ENCODE measurements around the gene LMX1B.
"Not testable (repeated sequence)": the region's sequence is repeated elsewhere in the genome, so short reads cannot be mapped to it uniquely, and the experiment has no call there.

Gene LMX1B

DNA sequence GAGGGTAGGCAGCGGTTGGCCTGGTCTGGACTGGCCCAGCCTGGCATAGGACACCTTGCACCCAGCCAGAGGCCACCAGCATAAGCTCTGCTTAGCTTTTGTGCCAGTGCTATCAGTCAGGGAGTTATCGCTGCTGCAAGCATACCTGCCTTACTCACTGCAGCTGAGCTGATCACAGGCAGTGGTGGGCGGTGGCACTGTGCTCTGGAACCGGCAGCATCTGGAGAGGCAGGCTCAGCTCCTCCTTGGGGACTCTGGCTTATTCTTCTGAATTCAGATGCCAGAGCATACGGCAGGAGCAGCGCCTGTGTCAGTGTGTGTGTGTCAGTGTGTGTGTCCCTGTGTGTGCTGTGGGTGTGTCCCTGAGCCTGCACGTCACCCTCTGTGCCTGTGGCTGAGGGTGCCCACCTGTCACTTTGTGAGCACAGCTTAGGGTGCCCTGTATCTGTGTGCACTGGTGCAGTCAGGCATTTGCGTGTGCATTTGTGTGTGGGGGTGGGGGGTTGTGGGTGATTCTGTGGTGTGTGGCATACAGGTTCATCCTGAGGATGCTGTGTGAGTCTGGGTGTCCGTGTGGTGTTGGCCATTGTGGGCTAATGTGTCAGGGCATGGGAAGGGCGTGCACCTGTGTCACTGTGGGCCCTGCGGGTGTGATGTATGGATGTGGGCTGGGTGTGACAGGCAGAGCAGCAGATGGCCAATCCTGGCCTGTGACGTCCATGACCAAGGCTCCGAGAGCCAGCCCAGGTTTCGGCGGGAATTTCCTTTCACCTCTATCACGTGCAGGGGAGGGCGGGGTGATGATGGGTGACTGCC is 23.5 kb downstream of the LMX1B start:
- no peak for DNase-seq

DNA sequence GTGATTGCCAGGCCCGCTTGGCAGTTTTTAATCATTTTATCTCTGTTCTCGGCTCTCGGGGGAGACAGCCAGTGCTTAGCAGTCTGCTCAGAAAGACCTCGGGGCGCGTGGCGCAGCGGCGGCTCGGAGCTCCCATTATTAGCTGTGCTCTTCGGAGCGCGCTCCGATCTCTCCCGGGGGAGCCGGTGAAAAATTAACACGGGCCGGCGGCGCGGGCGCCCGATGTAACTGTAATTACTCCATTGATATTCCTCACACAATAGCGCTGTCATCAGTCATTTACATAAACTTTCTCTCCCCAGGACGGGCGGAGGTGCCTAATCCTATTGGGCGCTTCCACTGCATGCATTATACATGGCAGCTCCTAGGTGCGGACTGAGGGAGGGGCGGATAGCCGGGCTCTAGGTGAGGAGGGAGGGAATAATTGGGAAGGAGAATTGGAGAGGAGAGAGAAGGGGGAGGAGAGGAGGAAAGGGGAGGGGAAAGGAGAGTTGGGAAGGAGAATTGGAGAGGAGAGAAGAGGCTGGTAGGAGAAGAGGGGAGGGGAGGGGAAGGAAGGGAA is 24.9 kb downstream of the LMX1B start:
- no peak for DNase-seq

DNA sequence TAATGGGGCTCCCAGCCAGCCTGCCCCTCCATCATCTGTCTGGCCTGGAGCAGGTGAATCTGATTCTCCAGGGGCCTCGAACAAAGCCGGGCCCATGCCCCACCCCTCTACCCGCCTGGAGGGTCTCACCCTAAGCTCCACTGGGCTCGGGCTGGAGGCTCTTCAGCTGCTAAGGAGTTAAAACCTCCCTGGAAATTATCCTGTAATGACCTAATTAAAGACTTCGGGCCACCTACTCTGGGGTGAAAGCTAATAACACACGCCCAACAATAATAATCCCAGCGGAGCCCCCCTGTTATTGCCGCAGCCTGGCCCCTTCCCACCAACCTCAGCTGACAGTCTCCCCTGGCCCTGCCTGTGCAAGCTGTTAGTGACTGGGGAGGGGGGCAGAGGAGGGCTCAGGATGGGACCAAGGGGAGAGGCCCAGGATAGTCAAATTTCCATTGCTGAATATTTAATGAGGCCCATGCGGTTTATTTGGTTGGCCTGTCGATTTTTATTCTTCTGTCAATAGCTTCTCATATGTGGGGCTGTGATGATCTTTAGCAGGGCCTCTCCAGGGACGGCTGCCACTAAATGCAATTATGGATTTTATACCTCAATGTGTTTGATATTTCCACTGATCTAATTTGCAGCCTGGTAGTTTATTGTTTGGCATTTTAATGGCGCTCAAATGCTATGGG is 25.7 kb downstream of the LMX1B start:
- DNase-seq = no peak

DNA sequence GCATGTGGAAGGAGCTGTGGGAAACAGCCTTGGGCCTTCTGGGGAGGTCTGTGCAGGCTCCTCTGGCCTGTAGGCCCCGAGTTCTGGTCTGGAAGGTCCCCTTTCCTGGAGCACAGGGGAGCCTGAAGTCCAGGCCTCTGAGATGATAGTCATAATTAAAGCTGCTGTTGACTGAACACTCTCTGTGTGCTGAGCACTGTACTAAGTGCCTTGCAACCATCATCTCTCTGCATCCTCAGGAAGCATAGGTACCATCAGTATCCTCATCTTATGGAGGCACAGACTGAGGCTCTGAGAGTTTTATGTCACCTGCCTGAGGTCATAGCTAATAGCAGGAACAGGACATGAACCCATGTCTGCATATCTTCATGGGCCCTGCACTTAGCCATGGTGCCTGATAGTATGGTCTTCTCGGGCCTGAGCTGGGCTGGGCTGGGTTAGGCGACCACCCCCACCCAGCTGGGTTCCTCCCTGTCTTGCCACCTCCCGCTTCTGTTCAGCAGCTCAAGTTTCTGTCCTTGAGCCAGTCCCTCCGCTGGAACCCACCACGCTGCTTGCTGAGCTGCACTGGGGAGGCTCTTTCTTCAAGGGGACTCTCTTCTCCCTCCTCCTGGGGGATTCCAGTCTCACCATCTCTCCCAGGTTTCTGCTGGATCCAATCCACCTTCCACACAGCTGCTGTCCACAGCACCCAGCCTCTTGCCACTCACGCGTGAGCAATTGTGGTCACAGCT is 27.6 kb downstream of the LMX1B start:
- no peak for DNase-seq

DNA sequence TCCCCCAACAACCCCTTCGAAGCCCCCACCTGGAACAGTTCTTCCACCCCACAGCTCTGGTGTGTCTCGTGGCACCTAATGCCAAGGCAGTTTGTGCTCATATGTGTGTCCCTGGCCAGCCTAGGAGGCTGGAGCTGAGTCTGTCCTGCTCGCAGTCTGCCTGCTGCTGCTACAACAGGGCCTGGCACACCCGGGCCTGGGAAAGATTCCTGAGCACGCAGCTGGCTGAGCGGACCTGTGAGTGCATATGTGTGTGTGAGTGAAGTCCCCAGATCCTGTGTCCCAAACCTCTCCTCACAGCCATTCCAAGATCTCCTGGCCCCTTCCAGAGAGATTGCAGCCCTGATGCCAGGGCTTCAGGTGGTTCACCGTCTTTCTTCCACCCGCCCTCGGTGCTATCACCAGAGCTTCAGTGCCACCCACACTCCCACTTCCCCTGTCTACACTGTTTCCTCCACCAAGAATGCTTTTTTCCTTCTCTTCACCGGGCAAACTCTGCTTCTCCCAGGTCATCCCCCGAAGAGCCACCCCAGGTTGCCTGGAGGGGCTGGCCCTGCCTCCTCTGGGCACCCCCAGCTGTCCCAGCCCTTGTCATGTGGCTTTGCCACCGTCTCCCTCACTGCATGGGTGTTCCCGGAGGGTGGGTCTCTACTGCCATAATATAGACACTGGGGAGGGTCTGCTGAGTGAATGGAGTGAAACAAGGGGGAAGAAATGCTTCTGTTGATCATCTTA is 28.4 kb downstream of the LMX1B start:
- no peak for DNase-seq

DNA sequence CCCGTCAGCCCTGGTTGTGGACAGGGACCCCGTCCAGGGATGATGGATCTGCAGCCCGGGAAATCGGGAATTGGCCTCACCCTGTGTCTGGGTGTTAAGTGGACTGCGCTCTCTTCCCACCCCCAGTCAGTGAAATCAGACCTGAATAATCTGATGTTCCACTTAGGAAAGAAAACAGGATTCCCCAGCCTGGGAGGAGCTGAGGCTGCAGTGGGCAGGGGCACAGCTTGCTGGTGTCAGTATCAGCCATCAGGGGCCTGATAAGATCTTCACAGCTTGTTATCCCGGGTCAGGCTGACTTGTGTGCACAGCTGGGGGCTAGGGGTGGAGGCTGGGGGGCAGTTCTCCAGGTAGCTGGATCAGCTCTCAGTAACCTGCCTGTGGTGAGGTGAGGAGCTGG is 29.1 kb downstream of the LMX1B start:
- DNase-seq = no peak

DNA sequence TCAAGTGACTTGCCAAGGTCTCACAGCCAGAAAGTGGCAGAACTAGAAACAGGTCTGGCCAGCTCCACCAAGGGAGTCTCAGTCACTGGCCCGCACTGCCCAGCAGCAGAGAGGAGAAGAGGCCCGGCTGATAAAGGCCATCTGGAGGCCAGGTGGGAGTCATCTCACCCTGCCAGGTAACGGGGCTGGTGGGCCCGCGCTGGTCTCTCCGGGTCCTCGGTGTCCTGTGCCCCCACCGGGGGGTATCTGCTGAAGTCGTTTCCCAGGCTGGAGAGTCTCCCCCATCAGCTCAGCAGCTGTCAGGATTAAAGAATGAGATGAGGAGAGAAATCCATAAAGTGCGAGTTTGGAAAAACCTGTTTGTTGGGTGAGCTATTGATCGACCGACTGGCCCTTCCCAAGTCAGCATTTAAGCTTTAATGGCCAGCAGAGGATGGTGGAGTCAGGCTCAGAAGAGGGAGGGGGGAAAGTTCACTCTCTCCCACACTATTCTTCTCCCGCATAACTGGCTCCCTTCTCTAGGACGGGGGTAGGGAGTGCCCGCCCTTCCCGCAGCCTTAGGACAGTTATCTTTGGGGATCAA is 30.3 kb downstream of the LMX1B start:
- no peak for DNase-seq

DNA sequence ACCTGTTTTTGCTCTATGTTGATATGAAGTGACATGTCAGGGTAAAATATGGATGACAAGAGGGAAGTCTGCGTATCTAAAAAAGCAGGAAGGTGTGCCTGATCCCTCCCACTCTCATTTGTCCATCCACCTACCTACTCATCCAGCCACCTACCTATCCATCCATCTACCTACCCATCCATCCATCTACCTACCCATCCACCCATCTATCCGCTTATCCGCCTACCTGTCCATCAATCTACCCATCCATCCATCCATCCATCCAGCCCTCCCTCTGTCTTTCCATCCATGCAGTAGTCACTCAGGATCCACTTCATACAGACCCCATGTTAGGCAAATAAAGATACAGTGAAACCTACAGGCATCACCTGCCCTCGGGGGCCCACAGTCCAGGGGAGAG is 32.4 kb downstream of the LMX1B start:
- DNase-seq = no peak

DNA sequence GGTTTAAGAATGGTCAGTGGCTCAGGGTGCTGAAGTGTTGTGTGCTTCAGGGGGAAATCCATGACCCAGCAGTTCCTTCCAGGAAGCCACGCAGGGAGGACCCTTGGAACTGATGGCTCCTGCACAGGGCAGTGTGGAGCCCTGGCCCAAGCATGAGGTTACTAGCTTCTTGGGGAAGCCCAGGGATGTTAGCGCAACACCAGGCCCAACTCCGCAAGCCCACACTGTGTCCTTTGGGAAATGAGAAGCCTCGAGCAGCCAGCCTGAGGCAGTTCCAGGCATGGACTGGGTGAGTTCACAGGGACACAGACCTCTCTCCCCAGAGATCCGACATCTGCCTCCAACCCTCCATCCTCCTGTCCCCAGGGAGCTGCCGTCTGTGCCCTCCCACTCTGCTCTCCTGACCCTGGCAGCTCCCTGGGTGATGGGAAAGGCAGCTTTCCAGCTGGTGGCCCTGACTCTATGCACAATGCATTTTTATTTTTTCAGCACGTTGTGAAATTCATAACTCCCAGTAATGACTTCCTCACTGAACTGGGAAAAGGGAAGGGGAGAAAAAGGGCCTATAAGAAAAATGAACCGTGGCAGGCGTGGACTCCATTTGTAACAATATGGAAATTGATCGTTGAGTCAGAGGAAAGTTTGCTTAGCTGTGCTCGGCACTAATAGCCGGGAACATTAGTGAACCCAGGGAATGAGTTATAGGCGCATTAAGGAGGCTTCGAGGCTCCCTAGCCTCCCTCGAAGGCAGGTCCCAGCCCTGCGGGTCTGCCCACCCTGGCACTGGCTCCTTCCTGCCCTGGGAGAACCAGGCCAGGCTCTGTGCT is 34.1 kb downstream of the LMX1B start:
- DNase-seq = no peak

DNA sequence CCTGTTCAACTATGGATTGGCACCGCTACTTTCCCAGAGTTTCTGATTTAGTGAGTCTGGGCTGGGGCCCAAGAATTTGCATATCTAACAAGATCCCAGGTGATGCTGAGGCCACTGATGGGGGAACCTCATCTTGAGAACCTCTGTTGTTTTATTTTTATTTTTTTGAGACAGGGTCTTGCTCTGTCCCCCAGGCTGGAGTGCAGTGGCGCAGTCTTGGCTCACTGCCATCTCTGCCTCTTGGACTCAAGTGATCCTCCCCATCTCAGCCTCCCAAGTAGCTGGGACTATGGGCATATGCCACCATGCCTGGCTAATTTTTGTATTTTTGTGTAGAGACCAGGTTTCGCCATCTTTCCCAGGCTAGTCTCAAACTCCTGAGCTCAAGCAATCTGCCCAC is 35.7 kb downstream of the LMX1B start:
- no peak for DNase-seq

DNA sequence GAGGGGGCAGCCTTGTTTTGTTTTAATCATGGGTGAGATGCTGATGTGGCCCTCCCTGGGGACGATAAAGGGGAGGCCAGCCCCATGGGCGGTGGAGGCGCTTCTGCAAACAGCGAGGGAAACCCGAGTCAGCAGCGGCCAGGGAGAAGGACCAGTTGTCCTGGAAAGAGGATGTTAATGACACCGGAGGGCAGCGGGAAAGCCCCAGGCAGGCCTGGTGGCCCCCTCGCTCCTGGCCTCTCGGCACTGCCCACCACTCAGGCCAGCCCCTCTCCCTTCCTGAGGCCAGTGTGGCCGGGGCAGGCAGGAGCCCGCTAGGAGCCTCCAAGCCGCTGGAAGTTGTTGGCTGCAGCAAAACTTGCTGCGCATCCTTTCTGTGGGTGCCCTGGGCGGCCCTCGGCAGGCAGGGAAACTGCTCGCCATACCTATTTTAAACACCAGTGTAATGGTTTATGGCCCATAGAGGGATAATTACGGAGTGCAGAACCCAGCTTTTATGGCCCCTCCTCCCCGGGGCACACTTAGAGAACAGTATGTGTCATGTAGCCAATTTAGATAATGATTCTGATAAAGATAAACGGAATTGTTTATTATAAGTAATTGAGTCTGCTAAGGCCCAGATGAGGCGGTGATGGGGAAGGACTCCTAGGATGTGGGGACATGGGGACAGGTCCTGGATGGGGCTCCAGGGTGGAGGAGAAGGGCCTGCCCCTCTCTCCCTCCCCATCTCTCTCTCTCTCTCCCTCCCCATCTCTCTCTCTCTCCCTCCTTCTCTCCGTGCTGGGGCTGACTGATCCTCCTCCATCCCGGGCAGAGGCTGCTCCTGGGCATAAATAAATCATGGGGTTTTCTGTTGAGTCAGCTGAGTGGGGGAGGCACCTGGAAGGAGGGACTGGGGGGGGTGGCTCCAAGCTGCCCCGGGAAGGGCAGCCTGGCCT is 36.9 kb downstream of the LMX1B start:
- no peak for DNase-seq

DNA sequence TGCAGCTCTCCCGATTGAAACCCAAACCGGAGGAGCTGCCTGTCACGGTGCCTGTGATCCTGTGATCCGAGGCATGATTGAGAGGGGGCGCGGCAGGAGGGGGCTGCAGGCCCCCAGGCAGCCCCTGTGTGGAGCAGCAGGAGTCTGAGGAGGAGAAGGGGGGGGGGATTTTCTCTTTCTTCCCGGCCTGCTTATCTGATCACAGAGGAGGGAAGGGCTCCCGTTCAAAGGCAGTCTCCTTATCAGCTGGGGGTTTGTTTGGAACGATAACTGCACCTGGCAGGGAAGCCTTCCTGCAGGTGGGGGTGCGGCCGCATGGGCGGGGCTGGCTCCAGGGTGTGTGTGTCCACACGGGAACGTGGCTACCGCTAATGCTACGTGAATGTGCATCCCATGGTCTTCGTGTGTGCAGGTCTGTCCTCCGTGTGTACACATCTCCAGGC is 38.4 kb downstream of the LMX1B start:
- DNase-seq = no peak

DNA sequence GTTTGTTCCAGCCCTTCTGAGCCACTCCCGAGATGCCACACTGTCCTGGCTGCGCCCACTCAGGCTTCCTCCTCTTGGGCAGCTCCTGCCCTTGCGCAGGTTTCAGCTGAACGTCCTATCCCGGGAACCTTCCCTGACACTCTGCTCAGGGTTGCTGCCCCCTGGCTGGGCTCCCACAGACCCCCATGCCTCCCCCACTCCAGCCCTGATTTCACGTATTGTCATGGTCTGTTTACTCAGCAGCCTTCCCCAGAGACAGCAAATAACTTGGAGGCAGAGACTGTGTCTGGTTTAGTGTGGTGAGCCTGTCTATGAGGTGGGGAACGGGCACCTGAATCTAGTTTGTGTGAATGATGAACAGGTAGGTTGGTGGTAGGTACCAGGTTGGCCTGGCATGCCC is 40.4 kb downstream of the LMX1B start:
- DNase-seq = no peak

DNA sequence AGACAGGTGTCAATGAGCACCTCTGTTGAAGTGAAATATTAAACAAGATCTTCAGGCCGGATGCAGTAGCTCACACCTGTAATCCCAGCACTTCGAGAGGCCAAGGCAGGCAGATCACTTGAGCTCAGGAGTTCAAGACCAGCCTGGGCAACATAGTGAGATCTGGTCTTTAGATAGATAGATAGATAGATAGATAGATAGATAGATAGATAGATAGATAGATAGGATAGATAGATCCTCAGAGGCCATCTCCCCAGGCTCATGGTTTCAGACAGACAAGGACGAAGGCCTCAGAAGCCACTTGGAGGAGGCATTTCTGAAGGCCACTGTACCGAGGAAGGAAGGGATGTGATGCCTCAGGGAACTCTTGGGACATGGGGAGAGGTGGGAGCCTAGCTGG is 42.5 kb downstream of the LMX1B start:
- not testable (repeated sequence) for DNase-seq

DNA sequence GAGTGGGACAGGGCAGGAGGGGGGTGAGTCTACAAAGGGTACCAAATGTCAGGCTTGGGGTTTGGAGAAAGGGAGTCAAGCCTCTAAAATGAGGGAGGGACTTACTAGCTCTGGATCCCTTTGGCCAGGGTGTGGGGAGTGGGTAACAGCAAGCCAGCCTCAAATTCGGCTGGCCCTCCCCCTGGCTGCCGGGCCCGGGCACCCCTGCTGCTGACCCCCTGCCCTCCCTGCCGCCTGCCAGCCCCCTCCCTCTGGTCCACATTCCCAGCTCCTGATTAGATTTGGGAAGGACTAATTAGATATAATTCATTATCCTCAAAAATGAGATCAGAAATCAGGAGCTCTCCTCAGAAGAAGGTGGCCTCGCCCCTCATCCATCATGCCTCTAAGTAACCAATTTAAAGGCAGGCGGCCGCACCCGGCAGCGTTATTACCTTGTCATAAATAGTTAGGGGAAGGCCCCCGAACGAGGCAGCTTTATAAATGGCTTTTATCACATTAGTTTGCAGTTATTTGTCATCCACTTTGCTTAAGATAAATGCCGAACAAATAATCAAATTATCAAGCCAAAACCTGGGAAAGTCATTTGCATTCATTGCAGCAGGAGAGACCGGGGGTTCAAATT is 44.6 kb downstream of the LMX1B start:
- DNase-seq = no peak

DNA sequence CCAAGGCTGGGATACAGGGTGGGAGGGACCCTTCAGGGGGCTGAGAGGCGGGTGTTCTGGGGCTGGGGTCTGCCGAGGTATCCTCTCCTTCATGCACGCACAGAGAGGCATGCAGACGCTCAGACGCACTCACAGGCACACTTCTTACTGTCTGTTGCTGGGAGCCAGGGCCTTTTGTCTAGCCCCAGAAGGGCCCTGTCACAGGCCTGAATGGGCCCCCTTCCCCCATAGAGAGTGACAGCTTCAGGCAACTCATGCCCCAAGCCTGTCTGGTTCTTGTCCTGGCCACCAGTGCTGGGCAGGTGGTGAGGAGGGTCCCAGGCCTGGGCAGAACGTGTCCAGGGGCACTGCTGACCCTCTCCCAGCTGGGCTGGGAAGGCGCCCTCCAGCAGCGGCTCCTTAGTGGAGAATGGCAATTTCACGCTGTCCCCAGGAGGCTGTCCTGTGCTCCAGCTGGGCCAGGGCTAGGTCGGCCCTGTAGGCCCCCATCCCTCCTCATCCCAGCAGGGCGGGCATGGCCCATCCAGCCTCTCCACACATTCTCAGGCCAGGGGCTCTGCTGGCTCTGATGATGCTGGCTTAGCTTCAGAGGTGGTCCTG is 45.3 kb downstream of the LMX1B start:
- no peak for DNase-seq

DNA sequence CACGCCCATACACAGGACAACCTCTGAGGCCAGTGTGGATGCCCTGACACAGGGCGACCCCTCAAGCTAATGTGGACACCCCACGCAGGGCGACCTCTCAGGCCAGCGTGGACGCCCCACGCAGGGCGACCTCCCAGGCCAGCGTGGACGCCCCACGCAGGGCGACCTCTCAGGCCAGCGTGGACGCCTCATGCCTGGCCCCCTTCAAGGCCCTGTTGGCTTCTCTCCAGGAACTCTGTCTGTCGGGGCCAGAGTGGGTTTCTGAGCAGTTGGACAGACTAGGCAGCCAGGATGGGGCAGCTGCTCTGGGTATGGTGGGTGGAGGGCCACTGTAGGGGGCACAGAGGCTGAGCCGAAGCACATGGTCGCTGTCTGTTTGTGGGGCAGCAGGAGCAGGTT is 47.4 kb downstream of the LMX1B start:
- no peak for DNase-seq

DNA sequence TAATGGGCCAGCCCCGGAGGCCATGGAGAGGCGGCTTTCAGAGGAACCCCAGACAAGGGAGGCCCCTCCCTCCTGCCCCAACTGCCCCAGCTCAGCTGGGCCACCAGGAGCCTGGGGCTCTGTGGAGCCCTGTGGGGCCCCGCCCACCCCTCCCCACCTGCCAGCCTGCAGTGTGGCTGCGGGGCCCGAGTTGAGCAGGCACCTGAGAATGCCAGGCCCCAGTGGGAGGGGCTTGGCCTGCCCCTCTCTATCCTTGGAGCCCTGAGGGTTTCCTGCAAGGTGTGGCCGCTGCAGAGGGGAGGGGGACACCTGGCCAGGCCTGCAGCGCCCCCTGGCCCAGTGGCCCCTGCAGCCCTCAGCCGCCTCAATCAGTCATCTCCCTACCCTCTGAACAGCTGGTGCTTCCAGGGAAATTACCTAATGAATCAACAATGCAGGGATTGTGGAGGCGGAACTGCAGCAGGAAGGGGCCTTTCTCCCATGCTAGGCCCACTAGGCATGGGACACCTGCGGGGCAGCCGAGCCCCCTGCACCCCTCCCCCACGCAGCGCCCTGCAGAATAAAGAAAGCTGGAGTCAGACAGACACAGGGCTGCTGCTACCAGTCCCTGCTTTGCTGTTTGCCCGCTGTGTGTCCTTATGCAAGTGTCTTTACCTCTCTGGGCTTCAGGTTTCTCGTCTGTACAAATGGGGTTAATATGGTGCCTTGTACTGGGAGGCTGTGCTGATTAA is 48.0 kb downstream of the LMX1B start:
- no peak for DNase-seq

DNA sequence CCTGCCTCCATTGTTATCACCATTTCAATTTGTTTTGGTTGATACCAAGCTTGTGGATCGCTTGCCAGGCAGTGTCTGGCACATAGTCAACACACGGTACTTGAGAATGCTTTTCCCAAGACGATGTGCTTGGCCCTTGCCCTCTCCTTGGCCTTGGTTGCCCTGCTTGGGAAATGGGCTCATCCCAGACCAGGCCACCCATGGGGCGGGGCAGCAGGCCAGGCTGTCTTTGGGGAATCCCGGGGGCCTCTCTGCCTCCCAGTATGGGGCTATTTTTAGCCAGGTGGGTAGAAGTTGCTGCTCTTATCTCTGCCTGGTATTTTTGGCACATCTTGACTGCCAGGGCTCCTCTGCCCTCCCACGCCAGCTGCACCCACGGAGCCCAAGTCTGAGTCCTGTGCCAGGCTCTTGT is 49.9 kb downstream of the LMX1B start:
- no peak for DNase-seq

Data from activated CD4-positive, alpha-beta T cell treated with anti-CD3 and anti-CD28 coated beads, Interleukin-10, Interleukin-2, amounts not matched to agents 100 ng/mL and 50 ng/mL, durations not matched to agents 16 hours and 8 hours (primary cell).